CD14-positive monocyte (primary cell): ENCODE results near the gene H1-8. TPM values are rescaled to one million over a fixed set of nuclear protein-coding genes. Genes with fewer than 3 reads are reported as not detected.
A peak's percentile ranks its signal among the peaks of the same experiment; 100 is the strongest.

Source experiments
- DNase-seq, 3 donors: peaks; one replicate each; pipeline ENCODE4 v3.0.0-alpha.2; 2011 to 2022
- H2AFZ ChIP-seq: 2 replicates; pipeline ENCODE4 v1.6.0; 2012; ENCODE audit warnings: mild to moderate bottlenecking, low read depth, low read length, inconsistent platforms; ENCODE audit not compliant: insufficient read depth, poor library complexity, severe bottlenecking
- H3K27ac ChIP-seq, 2 donors: 1 replicate in 1 of 2; 2 replicates in 1 of 2; pipeline ENCODE4 v1.5.1; 2012 to 2013; ENCODE audit warnings: low read length in 2 of 2, control low read depth in 1 of 2, inconsistent platforms in 1 of 2, low read depth in 1 of 2, mild to moderate bottlenecking in 1 of 2
- H3K27me3 ChIP-seq, 2 donors: one replicate each; pipeline versions ENCODE4 v1.6.0 to v1.6.1; 2011 to 2013; ENCODE audit warnings: low read length in 2 of 2; ENCODE audit not compliant: control insufficient read depth in 2 of 2, insufficient read depth in 2 of 2
- H3K36me3 ChIP-seq, 2 donors: replicated peaks in 1 of 2; 1 replicate in 1 of 2; 2 replicates in 1 of 2; pipeline versions ENCODE4 v1.5.1 to v1.6.1; 2012 to 2013; ENCODE audit warnings: low read length in 2 of 2, control low read depth in 1 of 2, inconsistent platforms in 1 of 2, mild to moderate bottlenecking in 1 of 2; ENCODE audit not compliant: insufficient read depth in 2 of 2, control insufficient read depth in 1 of 2
- H3K4me1 ChIP-seq, 2 donors: 1 replicate in 1 of 2; 2 replicates in 1 of 2; pipeline versions ENCODE4 v1.5.1 to v1.6.1; 2012 to 2013; ENCODE audit warnings: low read length in 2 of 2, control low read depth in 1 of 2, inconsistent platforms in 1 of 2, mild to moderate bottlenecking in 1 of 2, moderate library complexity in 1 of 2; ENCODE audit not compliant: insufficient read depth in 2 of 2, control insufficient read depth in 1 of 2
- H3K4me2 ChIP-seq: replicated peaks from 2 replicates; pipeline ENCODE3; 2012; ENCODE audit warnings: low read length, moderate library complexity, mild to moderate bottlenecking; ENCODE audit not compliant: poor library complexity, severe bottlenecking; ENCODE audit errors: extremely low read depth
- H3K4me3 ChIP-seq, 3 experiments: fragments of 200-600 bp in 1 of 3; sonication (generic) in 1 of 3; replicated peaks in 1 of 3; 1 replicate in 2 of 3; 2 replicates in 1 of 3; pipeline ENCODE4 v1.5.1; 2011 to 2013; ENCODE audit warnings: low read length in 3 of 3, mild to moderate bottlenecking in 3 of 3, control low read depth in 2 of 3, low read depth in 2 of 3, inconsistent platforms in 1 of 3, moderate library complexity in 1 of 3
- H3K79me2 ChIP-seq: 2 replicates; pipeline ENCODE4 v1.6.0; 2012; ENCODE audit warnings: mild to moderate bottlenecking, control low read depth, inconsistent platforms, low read length, moderate library complexity; ENCODE audit not compliant: insufficient read depth
- H3K9ac ChIP-seq: 2 replicates; pipeline ENCODE4 v1.6.0; 2017; ENCODE audit warnings: low read length, mild to moderate bottlenecking; ENCODE audit not compliant: insufficient read depth, poor library complexity, severe bottlenecking
- H3K9me3 ChIP-seq, 2 donors: replicated peaks in 1 of 2; 1 replicate in 1 of 2; 2 replicates in 1 of 2; pipeline versions ENCODE4 v1.5.1 to v1.6.1; 2012 to 2013; ENCODE audit warnings: low read length in 2 of 2, control low read depth in 1 of 2; ENCODE audit not compliant: control insufficient read depth in 1 of 2, insufficient read depth in 1 of 2
- H4K20me1 ChIP-seq: 2 replicates; pipeline ENCODE4 v1.6.0; 2012; ENCODE audit warnings: mild to moderate bottlenecking, low read length, control low read depth, moderate library complexity; ENCODE audit not compliant: insufficient read depth
- H3K27ac Mint-ChIP-seq, 7 donors: one replicate each; pipeline ENCODE4 v1.8.0; 2020; ENCODE audit warnings: mild to moderate bottlenecking in 7 of 7, mixed read lengths in 7 of 7, moderate library complexity in 6 of 7, inconsistent platforms in 2 of 7
- H3K27me3 Mint-ChIP-seq, 3 donors: one replicate each; pipeline ENCODE4 v1.8.0; 2021 to 2022; ENCODE audit warnings: low read depth in 3 of 3, mild to moderate bottlenecking in 3 of 3, mixed read lengths in 3 of 3, moderate library complexity in 3 of 3, inconsistent platforms in 1 of 3
- H3K36me3 Mint-ChIP-seq, 2 donors: one replicate each; pipeline ENCODE4 v1.8.0; 2020; ENCODE audit warnings: mixed read lengths in 2 of 2, inconsistent platforms in 1 of 2, mild to moderate bottlenecking in 1 of 2
- H3K4me1 Mint-ChIP-seq: one replicate; pipeline ENCODE4 v1.8.0; 2020; ENCODE audit warnings: mild to moderate bottlenecking, mixed read lengths
- H3K4me3 Mint-ChIP-seq, 2 donors: one replicate each; pipeline ENCODE4 v1.8.0; 2020; ENCODE audit warnings: mild to moderate bottlenecking in 2 of 2, mixed read lengths in 2 of 2, moderate library complexity in 1 of 2
- H3K9me3 Mint-ChIP-seq, 7 donors: one replicate each; pipeline ENCODE4 v1.8.0; 2020 to 2022; ENCODE audit warnings: mixed read lengths in 7 of 7, mild to moderate bottlenecking in 6 of 7, moderate library complexity in 6 of 7, inconsistent platforms in 2 of 7
- CTCF ChIP-seq: fragments of 200-600 bp; IDR thresholded peaks from one replicate; pipeline ENCODE4 v1.8.0; 2022; ENCODE audit warnings: antibody characterized with exemption, mild to moderate bottlenecking
- WGBS: methylation state at CpG from one replicate; pipeline ENCODE4 v1.1.5; 2013; ENCODE audit warnings: missing lambda C conversion rate; ENCODE audit not compliant: insufficient coverage; 5-methylcytosine and 5-hydroxymethylcytosine counted together
- intact Hi-C, 2 donors: fragments of 100-400 bp; cut with micrococcal nuclease; formaldehyde crosslinking; loops; one replicate each; pipeline versions ENCODE4 v1.15.0 to v1.15.1; 2023
- polyA plus RNA-seq, 3 donors: library from polyadenylated mRNA; depleted of rRNA in 1 of 3; unstranded in 2 of 3; stranded (reverse) in 1 of 3; fragments of 300-500 nt in 2 of 3; fragments of >200 nt in 1 of 3; fragmentation: Illumina TruSeq in 2 of 3; gene quantifications; 1 replicate in 2 of 3; 2 replicates in 1 of 3; pipeline ENCODE4 v1.2.3, GENCODE V29; 2012 to 2021

The H1-8 gene
- polyA plus RNA-seq, 3 donors, result not detected

DNA sequence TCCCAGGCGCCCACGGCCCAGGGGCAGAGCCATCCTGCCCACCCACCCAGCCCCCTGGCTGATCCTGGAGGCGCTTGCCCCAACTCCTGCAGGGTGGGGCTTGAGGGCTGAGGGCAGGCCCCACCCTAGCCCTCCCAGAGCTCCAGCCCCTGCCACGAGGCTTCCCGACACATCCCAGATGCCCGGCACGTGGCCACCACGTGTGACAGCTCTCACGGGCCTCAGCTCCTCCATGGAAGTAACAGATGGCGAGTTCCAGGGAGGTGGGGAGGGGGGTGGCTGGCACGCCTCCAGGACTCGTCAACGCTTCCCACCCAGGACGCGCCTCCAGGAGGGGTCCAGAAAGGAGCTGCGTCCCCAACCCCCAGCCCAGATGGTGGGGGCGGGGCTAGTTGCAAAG is 34.4 kb downstream of the H1-8 start:
- H3K27me3 Mint-ChIP-seq, result peaks cover 0 to 2% (median 0%) of the 10 kb centered on the region in 3 donors
- peaks cover 45 to 62% of the 10 kb centered on the region in 2 donors for H3K36me3 Mint-ChIP-seq
- Histone ChIP-seq H3K4me3 (peak overlapping the region in 1 of 3 experiments; percentile 53), H3K4me1 (peaks cover 35 to 37% of the 10 kb centered on the region in 2 donors), H2AFZ (peak overlapping the region; percentile 53), H3K9ac (peak overlapping the region; percentile 36), H3K4me2 (peak overlapping the region; percentile 43), H3K79me2 (peaks cover 23% of the 10 kb centered on the region), H3K9me3 (no peaks in the 10 kb centered on the region), H3K27ac (peak overlapping the region; percentile 59 to 81), H3K36me3 (peaks cover 45 to 73% of the 10 kb centered on the region in 2 donors), H4K20me1 (peaks cover 24% of the 10 kb centered on the region), H3K27me3 (no peaks in the 10 kb centered on the region)
- intact Hi-C loops, result loop anchor here (5.0 kb wide), 1 partner anchor 40 kb away; no protein-coding TSS in a partner anchor
- no peak for DNase-seq
- H3K9me3 Mint-ChIP-seq, result no peaks in the 10 kb centered on the region
- peaks cover 41% of the 10 kb centered on the region for H3K4me1 Mint-ChIP-seq
- no peak for TF ChIP-seq CTCF
- 11% methylated on average over 11 of the region's 17 CpGs for WGBS
- H3K27ac Mint-ChIP-seq, result peak overlapping the region in 4 of 7 donors; percentile 70 to 89 (median 82)
- H3K4me3 Mint-ChIP-seq, result peak overlapping the region in 1 of 2 donors; percentile 69

GRCh38 chr3:129577925-129578786 is 35.2 kb downstream of the H1-8 start:
- Histone ChIP-seq H3K27me3 (no peaks in the 10 kb centered on the region), H3K9ac (peak overlapping the region; percentile 36), H4K20me1 (peaks cover 31% of the 10 kb centered on the region), H2AFZ (peak overlapping the region; percentile 29), H3K9me3 (no peaks in the 10 kb centered on the region), H3K36me3 (peaks cover 40 to 73% of the 10 kb centered on the region in 2 donors), H3K27ac (peak overlapping the region; percentile 49 to 81), H3K79me2 (peaks cover 23% of the 10 kb centered on the region), H3K4me2 (peak overlapping the region; percentile 43), H3K4me1 (peaks cover 42 to 44% of the 10 kb centered on the region in 2 donors), H3K4me3 (peak overlapping the region in 1 of 3 experiments; percentile 53)
- intact Hi-C loops, result loop anchor here (2.0 to 5.0 kb wide), 2 partner anchors 21 to 39 kb away; no protein-coding TSS in a partner anchor
- WGBS, result 2% methylated on average over 15 of the region's 21 CpGs
- H3K27ac Mint-ChIP-seq, result peak overlapping the region; percentile 70 to 91 (median 88)
- peaks cover 0 to under 1% (median 0%) of the 10 kb centered on the region in 3 donors for H3K27me3 Mint-ChIP-seq
- DNase-seq, result peak; percentile 64 to 76 (median 64)
- TF ChIP-seq CTCF, result no peak
- H3K4me1 Mint-ChIP-seq, result peaks cover 48% of the 10 kb centered on the region
- no peaks in the 10 kb centered on the region for H3K9me3 Mint-ChIP-seq
- H3K4me3 Mint-ChIP-seq, result peak overlapping the region; percentile 16 to 69
- H3K36me3 Mint-ChIP-seq, result peaks cover 45 to 66% of the 10 kb centered on the region in 2 donors
